Measurements from ENCODE around the gene VAV3.

DNA sequence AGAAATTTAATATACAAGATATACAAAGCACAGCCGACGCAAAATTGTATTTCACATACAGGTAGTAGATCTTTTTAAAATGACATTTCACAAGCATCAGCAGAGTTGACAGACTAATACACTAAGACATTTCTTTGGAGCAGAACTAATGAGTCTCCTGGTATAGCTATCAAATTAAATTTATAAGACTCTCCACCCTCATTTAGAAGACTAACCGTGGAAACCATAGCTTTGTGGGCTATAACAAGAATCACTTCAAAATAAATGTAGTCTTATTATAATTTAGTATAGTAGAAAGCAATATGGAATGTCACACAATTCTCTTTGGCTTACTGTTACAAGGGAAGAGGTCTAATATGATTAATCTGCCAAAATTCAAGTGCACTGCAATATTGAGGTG is 204.9 kb downstream of the VAV3 start:
- no peak for TF ChIP-seq RFX5 (IDR thresholded peaks at IDR 0.05; ENCODE audit: low read depth, low read length)
- no peak for TF ChIP-seq MEF2A (IDR thresholded peaks at IDR 0.05; ENCODE audit: insufficient read depth, low read depth, low read length)
- no peak for TF ChIP-seq POLR2AphosphoS5 (IDR thresholded peaks at IDR 0.05; ENCODE audit: low read length)
- no peak for TF ChIP-seq CBX3 (IDR thresholded peaks at IDR 0.05; ENCODE audit: borderline replicate concordance, low read depth)
- no peak for TF ChIP-seq BCL11A (IDR thresholded peaks at IDR 0.05; ENCODE audit: low read depth, low read length)
- TF ChIP-seq CHD4 (IDR thresholded peaks at IDR 0.05): no peak
- TF ChIP-seq, protein P1, sequence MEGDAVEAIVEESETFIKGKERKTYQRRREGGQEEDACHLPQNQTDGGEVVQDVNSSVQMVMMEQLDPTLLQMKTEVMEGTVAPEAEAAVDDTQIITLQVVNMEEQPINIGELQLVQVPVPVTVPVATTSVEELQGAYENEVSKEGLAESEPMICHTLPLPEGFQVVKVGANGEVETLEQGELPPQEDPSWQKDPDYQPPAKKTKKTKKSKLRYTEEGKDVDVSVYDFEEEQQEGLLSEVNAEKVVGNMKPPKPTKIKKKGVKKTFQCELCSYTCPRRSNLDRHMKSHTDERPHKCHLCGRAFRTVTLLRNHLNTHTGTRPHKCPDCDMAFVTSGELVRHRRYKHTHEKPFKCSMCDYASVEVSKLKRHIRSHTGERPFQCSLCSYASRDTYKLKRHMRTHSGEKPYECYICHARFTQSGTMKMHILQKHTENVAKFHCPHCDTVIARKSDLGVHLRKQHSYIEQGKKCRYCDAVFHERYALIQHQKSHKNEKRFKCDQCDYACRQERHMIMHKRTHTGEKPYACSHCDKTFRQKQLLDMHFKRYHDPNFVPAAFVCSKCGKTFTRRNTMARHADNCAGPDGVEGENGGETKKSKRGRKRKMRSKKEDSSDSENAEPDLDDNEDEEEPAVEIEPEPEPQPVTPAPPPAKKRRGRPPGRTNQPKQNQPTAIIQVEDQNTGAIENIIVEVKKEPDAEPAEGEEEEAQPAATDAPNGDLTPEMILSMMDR (IDR thresholded peaks at IDR 0.05 in 2 of 3, conservative IDR thresholded peaks at IDR 0.05 in 1 of 3; ENCODE audit: control insufficient read depth in 2 of 3, extremely low read depth in 1 of 3, insufficient read depth in 1 of 3, low read depth in 3 of 3, low read length in 3 of 3): no peak
- no peak for TF ChIP-seq RAD21 (IDR thresholded peaks at IDR 0.05; ENCODE audit: insufficient read depth, low read depth, low read length)
- TF ChIP-seq, protein P2, sequence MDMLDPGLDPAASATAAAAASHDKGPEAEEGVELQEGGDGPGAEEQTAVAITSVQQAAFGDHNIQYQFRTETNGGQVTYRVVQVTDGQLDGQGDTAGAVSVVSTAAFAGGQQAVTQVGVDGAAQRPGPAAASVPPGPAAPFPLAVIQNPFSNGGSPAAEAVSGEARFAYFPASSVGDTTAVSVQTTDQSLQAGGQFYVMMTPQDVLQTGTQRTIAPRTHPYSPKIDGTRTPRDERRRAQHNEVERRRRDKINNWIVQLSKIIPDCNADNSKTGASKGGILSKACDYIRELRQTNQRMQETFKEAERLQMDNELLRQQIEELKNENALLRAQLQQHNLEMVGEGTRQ (IDR thresholded peaks at IDR 0.05; ENCODE audit: borderline replicate concordance, low read depth, low read length): no peak
- no peak for TF ChIP-seq CHD1 (IDR thresholded peaks at IDR 0.05; ENCODE audit: low read depth, low read length)
- TF ChIP-seq FOXM1 (IDR thresholded peaks at IDR 0.05; ENCODE audit: low read depth, low read length): no peak
- no peak for TF ChIP-seq NR2F1 (conservative IDR thresholded peaks at IDR 0.05)

Measured in GM12878 (cell line).